ENCODE measurements around the gene WASF1.
A peak's percentile ranks its signal among the peaks of the same experiment; 100 is the strongest.
"Not testable (repeated sequence)": the region's sequence is repeated elsewhere in the genome, so short reads cannot be mapped to it uniquely, and the experiment has no call there.

Gene WASF1

GRCh38 chr6:110083875-110084585 lies 95.4 kb downstream of the WASF1 start:
- DNase-seq = no peak

GRCh38 chr6:110075406-110075805 lies 104.1 kb downstream of the WASF1 start:
- DNase-seq = peak; percentile 26

- DNase-seq = not testable (repeated sequence)
These were observed 106.0 kb downstream of the WASF1 start for GRCh38 chr6:110073474-110073873.

- no peak for DNase-seq
These were observed 110.9 kb downstream of the WASF1 start for GRCh38 chr6:110068592-110068967.

- no peak for DNase-seq
These were observed 111.5 kb downstream of the WASF1 start for GRCh38 chr6:110067837-110068591.

GRCh38 chr6:110064744-110065524 lies 114.5 kb downstream of the WASF1 start:
- DNase-seq = no peak

GRCh38 chr6:110063594-110064263 lies 115.7 kb downstream of the WASF1 start:
- DNase-seq = no peak

GRCh38 chr6:110055387-110055735 lies 124.1 kb downstream of the WASF1 start:
- DNase-seq = no peak

- no peak for DNase-seq
These were observed 124.6 kb downstream of the WASF1 start for GRCh38 chr6:110054664-110055386.

GRCh38 chr6:110053395-110054240 lies 125.9 kb downstream of the WASF1 start:
- DNase-seq = peak; percentile 74

GRCh38 chr6:110050440-110050813 lies 129.0 kb downstream of the WASF1 start:
- no peak for DNase-seq
